ENCODE results near the gene SLC18A2. TPM values are rescaled to one million over a fixed set of nuclear protein-coding genes. Genes with fewer than 3 reads are reported as not detected.

SLC18A2 gene
- 0.67 TPM for polyA plus RNA-seq (2013, experiment 1 of 2)
- polyA plus RNA-seq (2013, experiment 2 of 2), result 0.72 TPM

DNA sequence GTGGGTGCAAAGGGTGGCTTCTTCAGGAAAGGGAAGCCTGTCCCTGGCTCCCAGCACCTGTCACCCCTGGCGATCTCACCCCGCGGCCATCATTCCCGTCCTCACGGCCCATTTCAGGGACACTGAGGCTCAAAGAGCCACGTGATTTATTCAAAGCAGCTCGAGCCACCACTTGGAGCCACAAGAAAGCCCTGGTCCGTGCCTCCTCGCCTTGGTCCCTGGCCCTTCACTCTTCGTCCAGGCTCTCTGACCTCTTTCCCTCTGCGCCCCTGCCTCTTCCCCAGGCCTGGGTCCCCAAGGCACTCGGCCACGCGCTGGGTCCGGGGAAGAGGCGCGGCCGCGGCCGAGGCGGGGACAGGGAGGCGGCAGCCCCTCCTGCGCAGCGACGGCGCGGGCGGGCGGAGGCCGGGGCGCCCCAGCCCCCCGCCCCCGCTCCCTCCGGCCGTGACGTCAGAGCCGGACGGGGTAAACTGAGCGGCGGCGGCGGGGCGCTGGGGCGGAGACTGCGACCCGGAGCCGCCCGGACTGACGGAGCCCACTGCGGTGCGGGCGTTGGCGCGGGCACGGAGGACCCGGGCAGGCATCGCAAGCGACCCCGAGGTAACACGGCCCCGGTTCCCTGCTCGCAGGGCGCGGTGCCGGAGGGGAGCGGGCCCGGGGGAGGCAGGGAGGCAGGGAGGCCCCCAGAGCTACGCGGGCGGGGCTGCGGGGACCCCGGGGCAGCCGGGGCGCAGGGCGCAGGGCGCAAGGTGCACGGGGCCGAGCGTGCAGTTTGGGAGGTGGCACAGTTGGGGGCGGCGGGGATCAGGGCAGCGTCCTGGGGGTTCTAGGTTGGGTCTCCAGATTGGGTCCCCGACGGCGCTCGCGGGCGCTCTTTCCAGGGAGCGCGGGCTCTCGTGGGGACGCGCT is at the start of gene SLC18A2:
Gene SLC18A2 (plus strand): TSS at position 494 of the 909 bp plus-strand sequence. CDS start 580 bp downstream, outside the sequence.
- Histone ChIP-seq H4K91ac (ENCODE audit: low read depth, low read length, poor library complexity) (no peak within 1 kb of the TSS), H2BK5ac (ENCODE audit: low read length) (peak within 1 kb of the TSS; percentile 2), H3K36me3 (replicated peaks in 1 of 2; ENCODE audit: control insufficient read depth in 2 of 2, insufficient read depth in 2 of 2, low read length in 2 of 2) (no peaks in the 10 kb centered on the region), H3K79me1 (ENCODE audit: low read depth, low read length) (no peaks in the 10 kb centered on the region), H3K4me2 (ENCODE audit: insufficient read depth, low read length, poor library complexity, severe bottlenecking) (peak within 1 kb of the TSS; percentile 58), H3K27me3 (ENCODE audit: control insufficient read depth in 3 of 3, insufficient read depth in 3 of 3, low read depth in 1 of 3, low read length in 3 of 3) (peaks cover 0 to 97% (median 25%) of the 10 kb centered on the region in 3 experiments), H3K4me3 (ENCODE audit: low read length in 2 of 2) (peak within 1 kb of the TSS in 1 of 2 donors; percentile 86), H3K4ac (ENCODE audit: low read length) (no peak within 1 kb of the TSS), H4K8ac (ENCODE audit: low read depth, low read length) (no peak within 1 kb of the TSS), H2AK5ac (ENCODE audit: low read depth, low read length) (peak within 1 kb of the TSS; percentile 31), H3K9me3 (replicated peaks in 1 of 2; ENCODE audit: control insufficient read depth in 2 of 2, insufficient read depth in 1 of 2, low read depth in 1 of 2, low read length in 2 of 2) (peaks cover 0 to 2% of the 10 kb centered on the region in 2 donors), H2AFZ (ENCODE audit: low read length) (peak within 1 kb of the TSS; percentile 85), H3K27ac (replicated peaks; ENCODE audit: low read length) (no peak within 1 kb of the TSS), H3K23ac (ENCODE audit: low read depth, low read length, poor library complexity) (peak within 1 kb of the TSS; percentile 32), H2BK120ac (ENCODE audit: low read depth, low read length) (peak within 1 kb of the TSS; percentile 51), H3K14ac (ENCODE audit: low read length) (peak within 1 kb of the TSS; percentile 50), H2BK12ac (ENCODE audit: low read length) (no peak within 1 kb of the TSS), H3K4me1 (ENCODE audit: control insufficient read depth in 2 of 2, insufficient read depth in 1 of 2, low read depth in 1 of 2, low read length in 2 of 2) (no peaks in the 10 kb centered on the region), H2BK15ac (ENCODE audit: low read length) (peak within 1 kb of the TSS; percentile 30), H3K9ac (ENCODE audit: low read depth, low read length, poor library complexity) (peak within 1 kb of the TSS; percentile 61), H3K18ac (ENCODE audit: low read length) (peak within 1 kb of the TSS; percentile 92)
- no peak for DNase-seq (ENCODE audit: low spot score)
- no CpG with 5 or more reads among the region's 93 CpGs for WGBS, 2 donors (ENCODE audit: extremely low coverage in 2 of 2, insufficient read length in 2 of 2, insufficient replicate concordance in 1 of 2)

DNA sequence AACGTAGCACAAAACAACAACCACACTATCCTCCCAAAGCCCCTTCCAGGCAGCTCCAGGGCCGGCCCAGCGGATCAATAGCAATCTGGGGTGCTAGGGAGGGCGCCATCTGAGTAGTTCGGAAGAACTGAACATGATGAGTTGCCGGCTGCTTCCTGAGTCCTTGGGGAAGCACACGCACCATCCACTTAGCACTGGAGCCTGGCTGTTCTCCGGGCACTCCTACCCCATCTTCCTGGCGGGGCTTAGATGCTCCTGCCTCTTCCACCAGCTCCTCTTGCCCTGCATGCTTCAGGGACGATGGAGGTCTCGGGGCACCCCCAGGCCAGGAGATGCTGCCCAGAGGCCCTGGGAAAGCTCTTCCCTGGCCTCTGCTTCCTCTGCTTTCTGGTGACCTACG is 43.7 kb upstream of the SLC18A2 start, which contains the start of gene KCNK18:
Gene KCNK18 (plus strand): TSS at position 301 of the 400 bp plus-strand sequence. CDS start 0 bp downstream, at position 301.
- Histone ChIP-seq H2AFZ (ENCODE audit: low read length) (peak within 1 kb of the TSS; percentile 66), H3K18ac (ENCODE audit: low read length) (peak within 1 kb of the TSS; percentile 42), H3K23ac (ENCODE audit: low read depth, low read length, poor library complexity) (no peak within 1 kb of the TSS), H3K79me1 (ENCODE audit: low read depth, low read length) (no peaks in the 10 kb centered on the region), H2BK5ac (ENCODE audit: low read length) (no peak within 1 kb of the TSS), H3K36me3 (replicated peaks in 1 of 2; ENCODE audit: control insufficient read depth in 2 of 2, insufficient read depth in 2 of 2, low read length in 2 of 2) (no peaks in the 10 kb centered on the region), H3K4ac (ENCODE audit: low read length) (peak within 1 kb of the TSS; percentile 23), H2BK120ac (ENCODE audit: low read depth, low read length) (no peak within 1 kb of the TSS), H3K4me1 (ENCODE audit: control insufficient read depth in 2 of 2, insufficient read depth in 1 of 2, low read depth in 1 of 2, low read length in 2 of 2) (peaks cover 0 to 8% of the 10 kb centered on the region in 2 donors), H3K27me3 (ENCODE audit: control insufficient read depth in 3 of 3, insufficient read depth in 3 of 3, low read depth in 1 of 3, low read length in 3 of 3) (peaks cover 0 to 4% (median 0%) of the 10 kb centered on the region in 3 experiments), H2AK5ac (ENCODE audit: low read depth, low read length) (peak within 1 kb of the TSS; percentile 32), H3K9me3 (replicated peaks in 1 of 2; ENCODE audit: control insufficient read depth in 2 of 2, insufficient read depth in 1 of 2, low read depth in 1 of 2, low read length in 2 of 2) (no peaks in the 10 kb centered on the region), H3K4me2 (ENCODE audit: insufficient read depth, low read length, poor library complexity, severe bottlenecking) (no peak within 1 kb of the TSS), H3K4me3 (ENCODE audit: low read length in 2 of 2) (no peak within 1 kb of the TSS), H2BK15ac (ENCODE audit: low read length) (peak within 1 kb of the TSS; percentile 69), H3K9ac (ENCODE audit: low read depth, low read length, poor library complexity) (no peak within 1 kb of the TSS), H2BK12ac (ENCODE audit: low read length) (peak within 1 kb of the TSS; percentile 78), H4K91ac (ENCODE audit: low read depth, low read length, poor library complexity) (no peak within 1 kb of the TSS), H4K8ac (ENCODE audit: low read depth, low read length) (no peak within 1 kb of the TSS), H3K27ac (replicated peaks; ENCODE audit: low read length) (no peak within 1 kb of the TSS), H3K14ac (ENCODE audit: low read length) (no peak within 1 kb of the TSS)
- WGBS, 2 donors (ENCODE audit: extremely low coverage in 2 of 2, insufficient read length in 2 of 2, insufficient replicate concordance in 1 of 2), result no CpG with 5 or more reads among the region's 12 CpGs
- no peak for DNase-seq (ENCODE audit: low spot score)

DNA sequence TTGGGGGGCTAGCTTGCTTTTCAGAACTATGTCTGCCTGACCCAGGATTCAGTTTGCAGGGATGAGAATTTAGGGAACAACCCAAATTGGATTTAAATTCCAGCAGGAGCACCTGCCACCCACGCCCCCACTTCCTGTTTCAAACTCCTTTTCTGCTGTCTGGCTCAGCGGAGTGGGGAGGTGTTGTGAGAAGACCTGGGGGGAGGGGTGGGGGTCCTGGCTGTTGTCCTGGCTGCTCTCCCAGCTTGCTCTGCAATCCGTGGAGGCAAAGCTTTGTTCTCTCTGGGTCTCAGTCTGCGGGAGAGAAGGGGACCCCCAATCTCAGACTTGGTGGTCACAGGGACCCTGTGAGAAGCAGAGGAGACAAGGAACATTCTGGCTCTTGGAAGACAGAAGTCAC is 42.8 kb upstream of the SLC18A2 start:
- H3K4ac ChIP-seq (ENCODE audit: low read length), result no peak overlapping the region
- no peak overlapping the region for H3K27ac ChIP-seq (replicated peaks; ENCODE audit: low read length)
- H2BK120ac ChIP-seq (ENCODE audit: low read depth, low read length), result no peak overlapping the region
- H3K27me3 ChIP-seq (ENCODE audit: control insufficient read depth in 3 of 3, insufficient read depth in 3 of 3, low read depth in 1 of 3, low read length in 3 of 3), result peaks cover 0 to 4% (median 0%) of the 10 kb centered on the region in 3 experiments
- peaks cover 0 to 8% of the 10 kb centered on the region in 2 donors for H3K4me1 ChIP-seq (ENCODE audit: control insufficient read depth in 2 of 2, insufficient read depth in 1 of 2, low read depth in 1 of 2, low read length in 2 of 2)
- H2BK12ac ChIP-seq (ENCODE audit: low read length), result no peak overlapping the region
- H3K18ac ChIP-seq (ENCODE audit: low read length), result no peak overlapping the region
- H3K4me2 ChIP-seq (ENCODE audit: insufficient read depth, low read length, poor library complexity, severe bottlenecking), result no peak overlapping the region
- no CpG with 5 or more reads among the region's 4 CpGs for WGBS, 2 donors (ENCODE audit: extremely low coverage in 2 of 2, insufficient read length in 2 of 2, insufficient replicate concordance in 1 of 2)
- H3K79me1 ChIP-seq (ENCODE audit: low read depth, low read length), result no peaks in the 10 kb centered on the region
- H3K9me3 ChIP-seq (replicated peaks in 1 of 2; ENCODE audit: control insufficient read depth in 2 of 2, insufficient read depth in 1 of 2, low read depth in 1 of 2, low read length in 2 of 2), result no peaks in the 10 kb centered on the region
- peak overlapping the region; percentile 66 for H2AFZ ChIP-seq (ENCODE audit: low read length)
- no peak overlapping the region for H2AK5ac ChIP-seq (ENCODE audit: low read depth, low read length)
- DNase-seq (ENCODE audit: low spot score), result no peak
- H4K91ac ChIP-seq (ENCODE audit: low read depth, low read length, poor library complexity), result no peak overlapping the region
- no peak overlapping the region for H3K23ac ChIP-seq (ENCODE audit: low read depth, low read length, poor library complexity)
- no peak overlapping the region for H3K14ac ChIP-seq (ENCODE audit: low read length)
- no peak overlapping the region for H4K8ac ChIP-seq (ENCODE audit: low read depth, low read length)
- no peak overlapping the region for H3K9ac ChIP-seq (ENCODE audit: low read depth, low read length, poor library complexity)
- H3K36me3 ChIP-seq (replicated peaks in 1 of 2; ENCODE audit: control insufficient read depth in 2 of 2, insufficient read depth in 2 of 2, low read length in 2 of 2), result no peaks in the 10 kb centered on the region
- H2BK15ac ChIP-seq (ENCODE audit: low read length), result no peak overlapping the region
- H3K4me3 ChIP-seq (ENCODE audit: low read length in 2 of 2), result no peak overlapping the region
- no peak overlapping the region for H2BK5ac ChIP-seq (ENCODE audit: low read length)

DNA sequence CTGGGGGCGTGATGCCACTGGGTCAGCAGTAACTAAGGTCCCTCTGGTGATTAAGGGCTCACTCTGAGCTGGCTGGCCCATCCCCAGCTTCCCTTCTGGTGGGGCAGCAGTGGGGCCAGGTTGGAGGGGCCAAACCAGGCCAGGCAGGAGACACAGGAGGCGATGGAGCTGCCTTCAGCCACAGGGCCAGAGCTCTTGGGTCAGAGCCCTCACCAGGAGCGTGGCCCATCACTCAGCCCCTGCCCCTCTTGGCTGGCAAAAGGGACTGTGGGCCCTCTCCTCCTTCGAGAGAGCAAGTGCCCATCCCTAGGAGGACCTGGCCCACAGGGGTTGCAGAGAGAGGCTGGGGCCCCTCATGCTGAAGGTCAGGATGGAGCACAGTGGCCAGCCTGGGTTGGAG is 39.1 kb upstream of the SLC18A2 start:
- no peak overlapping the region for H4K8ac ChIP-seq (ENCODE audit: low read depth, low read length)
- H3K9ac ChIP-seq (ENCODE audit: low read depth, low read length, poor library complexity), result no peak overlapping the region
- no peak overlapping the region for H2BK15ac ChIP-seq (ENCODE audit: low read length)
- peak overlapping the region; percentile 15 for H3K18ac ChIP-seq (ENCODE audit: low read length)
- H2BK120ac ChIP-seq (ENCODE audit: low read depth, low read length), result no peak overlapping the region
- H2AFZ ChIP-seq (ENCODE audit: low read length), result no peak overlapping the region
- H3K27ac ChIP-seq (replicated peaks; ENCODE audit: low read length), result no peak overlapping the region
- H3K4me2 ChIP-seq (ENCODE audit: insufficient read depth, low read length, poor library complexity, severe bottlenecking), result no peak overlapping the region
- H3K79me1 ChIP-seq (ENCODE audit: low read depth, low read length), result no peaks in the 10 kb centered on the region
- H3K4me1 ChIP-seq (ENCODE audit: control insufficient read depth in 2 of 2, insufficient read depth in 1 of 2, low read depth in 1 of 2, low read length in 2 of 2), result peaks cover 0 to 8% of the 10 kb centered on the region in 2 donors
- H3K14ac ChIP-seq (ENCODE audit: low read length), result peak overlapping the region; percentile 60
- peak overlapping the region; percentile 31 for H2AK5ac ChIP-seq (ENCODE audit: low read depth, low read length)
- no peak for DNase-seq (ENCODE audit: low spot score)
- H3K27me3 ChIP-seq (ENCODE audit: control insufficient read depth in 3 of 3, insufficient read depth in 3 of 3, low read depth in 1 of 3, low read length in 3 of 3), result peaks cover 0 to 4% (median 0%) of the 10 kb centered on the region in 3 experiments
- no peaks in the 10 kb centered on the region for H3K9me3 ChIP-seq (replicated peaks in 1 of 2; ENCODE audit: control insufficient read depth in 2 of 2, insufficient read depth in 1 of 2, low read depth in 1 of 2, low read length in 2 of 2)
- no peak overlapping the region for H4K91ac ChIP-seq (ENCODE audit: low read depth, low read length, poor library complexity)
- no CpG with 5 or more reads among the region's 4 CpGs for WGBS, 2 donors (ENCODE audit: extremely low coverage in 2 of 2, insufficient read length in 2 of 2, insufficient replicate concordance in 1 of 2)
- no peak overlapping the region for H3K23ac ChIP-seq (ENCODE audit: low read depth, low read length, poor library complexity)
- no peak overlapping the region for H2BK5ac ChIP-seq (ENCODE audit: low read length)
- H3K4ac ChIP-seq (ENCODE audit: low read length), result no peak overlapping the region
- H2BK12ac ChIP-seq (ENCODE audit: low read length), result peak overlapping the region; percentile 14
- H3K36me3 ChIP-seq (replicated peaks in 1 of 2; ENCODE audit: control insufficient read depth in 2 of 2, insufficient read depth in 2 of 2, low read length in 2 of 2), result no peaks in the 10 kb centered on the region
- H3K4me3 ChIP-seq (ENCODE audit: low read length in 2 of 2), result no peak overlapping the region
